Mucosa of rectum (tissue), 2 donors: ENCODE data around the gene KCTD17.
A peak's percentile ranks its signal among the peaks of the same experiment; 100 is the strongest.

Experiments used
- H3K27ac ChIP-seq, 2 donors: one replicate each; pipeline ENCODE4 v1.7.0; 2013; ENCODE audit warnings: inconsistent platforms in 2 of 2, low read depth in 2 of 2, low read length in 2 of 2
- H3K27me3 ChIP-seq, 2 donors: one replicate each; pipeline ENCODE4 v1.7.0; 2013; ENCODE audit warnings: low read length in 2 of 2; ENCODE audit not compliant: control insufficient read depth in 2 of 2, insufficient read depth in 2 of 2
- H3K36me3 ChIP-seq, 2 donors: one replicate each; pipeline ENCODE4 v1.7.0; 2013; ENCODE audit warnings: low read length in 2 of 2; ENCODE audit not compliant: control insufficient read depth in 2 of 2, insufficient read depth in 2 of 2
- H3K4me1 ChIP-seq, 2 donors: one replicate each; pipeline ENCODE4 v1.7.0; 2013; ENCODE audit warnings: low read length in 2 of 2, mild to moderate bottlenecking in 1 of 2; ENCODE audit not compliant: control insufficient read depth in 2 of 2, insufficient read depth in 2 of 2
- H3K4me3 ChIP-seq, 2 donors: one replicate each; pipeline ENCODE4 v1.7.0; 2013; ENCODE audit warnings: low read length in 2 of 2
- H3K9ac ChIP-seq, 2 donors: one replicate each; pipeline ENCODE4 v1.7.0; 2013; ENCODE audit warnings: low read length in 2 of 2, low read depth in 1 of 2, mild to moderate bottlenecking in 1 of 2
- H3K9me3 ChIP-seq, 2 donors: one replicate each; pipeline ENCODE4 v1.7.0; 2013; ENCODE audit warnings: low read length in 2 of 2; ENCODE audit not compliant: control insufficient read depth in 2 of 2
- donor health status: healthy.
- donor health status: Normal muscosa, but diverticular disease.

Gene KCTD17

GRCh38 chr22:37100589-37101127 is 49.1 kb downstream of the KCTD17 start:
- Histone ChIP-seq H3K4me1 (peaks cover 10 to 19% of the 10 kb centered on the region in 2 donors), H3K27ac (peak overlapping the region; percentile 43 to 77), H3K36me3 (no peaks in the 10 kb centered on the region), H3K9ac (peak overlapping the region in 1 of 2 donors; percentile 51), H3K27me3 (peaks cover 5 to 6% of the 10 kb centered on the region in 2 donors), H3K4me3 (peak overlapping the region in 1 of 2 donors; percentile 33), H3K9me3 (no peaks in the 10 kb centered on the region)

DNA sequence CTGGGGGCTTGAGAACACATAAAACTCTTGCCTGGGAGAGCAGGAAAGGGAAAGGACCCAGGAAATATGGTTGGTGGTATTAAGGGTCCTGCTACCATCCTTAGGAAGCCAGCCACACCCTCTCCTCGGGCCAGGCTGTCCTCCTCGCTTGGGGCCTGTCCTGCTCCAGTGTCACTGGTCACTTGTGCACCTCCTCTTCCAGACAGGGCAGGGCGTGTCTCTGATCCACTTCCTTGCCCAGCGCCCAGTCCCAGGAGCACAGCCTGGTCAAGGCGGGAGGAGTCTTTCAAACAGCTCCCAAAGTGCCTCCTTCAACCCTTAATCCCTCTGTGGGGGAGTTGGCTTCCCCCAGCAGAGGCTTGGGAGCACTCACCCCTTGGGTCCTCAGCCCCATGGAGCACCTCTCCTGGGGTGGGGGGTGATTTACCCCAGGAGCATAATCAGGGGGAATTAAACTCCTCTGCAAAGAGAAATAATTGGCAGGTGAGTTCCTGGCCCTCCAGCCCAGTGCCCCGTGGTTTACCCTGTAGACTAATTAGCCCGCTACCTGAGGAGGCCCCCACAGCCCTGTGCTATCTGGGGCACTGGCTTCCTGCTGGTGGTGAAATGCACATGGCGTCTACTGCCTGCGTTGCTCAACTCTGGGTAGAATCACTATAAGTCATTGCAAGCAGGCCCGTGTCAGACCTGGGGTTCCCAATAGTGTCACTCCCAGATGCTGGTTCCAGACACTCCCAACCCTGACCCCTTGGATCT is 49.9 kb downstream of the KCTD17 start:
- Histone ChIP-seq H3K27ac (peak overlapping the region in 1 of 2 donors; percentile 77), H3K27me3 (peaks cover 2% of the 10 kb centered on the region in 2 donors), H3K4me1 (peaks cover 10 to 19% of the 10 kb centered on the region in 2 donors), H3K9me3 (no peaks in the 10 kb centered on the region), H3K36me3 (no peaks in the 10 kb centered on the region), H3K4me3 (no peak overlapping the region), H3K9ac (peak overlapping the region in 1 of 2 donors; percentile 51)

DNA sequence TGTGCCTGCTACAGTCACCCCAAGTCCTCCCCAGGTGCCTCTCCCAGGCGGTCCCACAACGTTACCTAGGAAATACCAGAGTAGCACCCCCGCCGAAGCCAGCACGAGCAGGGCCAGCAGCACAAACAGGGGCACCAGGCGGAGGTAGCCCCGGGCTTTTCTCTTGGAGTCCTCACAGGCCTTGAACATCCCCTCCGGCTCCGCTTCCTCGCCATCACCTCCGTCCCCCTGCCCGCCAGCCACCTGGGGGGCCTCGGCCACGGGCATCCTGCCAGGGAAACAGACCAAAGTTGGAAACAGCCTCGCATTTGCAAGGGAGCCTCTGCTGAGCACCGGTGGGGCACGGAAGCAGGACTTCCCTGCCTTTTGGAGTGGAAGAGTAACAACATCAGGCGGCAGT is 51.6 kb downstream of the KCTD17 start:
- H3K4me1 ChIP-seq, result peaks cover 10 to 28% of the 10 kb centered on the region in 2 donors
- H3K36me3 ChIP-seq, result no peaks in the 10 kb centered on the region
- peaks cover 0 to 2% of the 10 kb centered on the region in 2 donors for H3K27me3 ChIP-seq
- no peak overlapping the region for H3K27ac ChIP-seq
- no peak overlapping the region for H3K9ac ChIP-seq
- H3K9me3 ChIP-seq, result no peaks in the 10 kb centered on the region
- no peak overlapping the region for H3K4me3 ChIP-seq

DNA sequence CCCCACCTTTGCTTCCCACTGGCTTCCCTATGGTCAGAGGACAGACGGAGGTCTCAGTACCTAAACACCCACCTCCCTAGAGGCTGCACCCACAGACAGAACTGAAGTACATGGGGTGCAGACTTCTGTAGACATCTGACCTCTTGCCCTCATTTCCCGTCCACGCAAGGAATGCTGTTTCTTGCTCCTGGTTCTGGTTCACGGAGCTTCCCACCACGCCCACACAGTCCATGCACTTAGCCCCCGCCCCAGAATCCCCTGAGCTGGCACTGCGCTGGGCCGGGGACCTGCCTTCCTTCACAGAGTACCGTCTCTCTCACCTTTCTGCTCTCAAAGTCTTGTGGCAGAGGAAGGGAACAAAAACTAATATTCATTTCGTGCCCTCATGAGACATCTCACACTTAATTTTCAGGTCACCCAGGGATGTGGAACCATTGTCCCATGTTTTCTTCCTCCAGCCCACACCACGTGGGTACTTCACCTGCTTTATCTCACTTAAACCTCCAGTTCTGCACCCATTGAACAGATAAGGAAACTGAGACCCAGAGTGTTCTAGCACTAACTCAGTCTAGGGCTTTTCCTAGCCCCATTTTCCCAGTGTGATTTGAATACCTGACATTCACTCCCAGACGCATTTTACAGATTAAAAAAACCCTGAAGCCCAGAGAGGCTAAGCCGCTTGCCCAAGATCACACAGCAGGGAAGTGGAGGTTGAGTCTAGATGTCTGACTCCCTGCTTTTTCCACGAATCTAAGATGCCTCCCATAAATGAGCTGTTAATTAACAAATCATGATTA is 52.3 kb downstream of the KCTD17 start:
- Histone ChIP-seq H3K27me3 (peaks cover 0 to 2% of the 10 kb centered on the region in 2 donors), H3K4me3 (no peak overlapping the region), H3K4me1 (peaks cover 10 to 29% of the 10 kb centered on the region in 2 donors), H3K9ac (no peak overlapping the region), H3K27ac (no peak overlapping the region), H3K36me3 (no peaks in the 10 kb centered on the region), H3K9me3 (no peaks in the 10 kb centered on the region)

- Histone ChIP-seq H3K9me3 (no peaks in the 10 kb centered on the region), H3K27ac (no peak overlapping the region), H3K27me3 (peaks cover 0 to 2% of the 10 kb centered on the region in 2 donors), H3K4me1 (peaks cover 7 to 26% of the 10 kb centered on the region in 2 donors), H3K36me3 (no peaks in the 10 kb centered on the region), H3K4me3 (no peak overlapping the region), H3K9ac (no peak overlapping the region)
Observed at GRCh38 chr22:37105154-37105553, 53.6 kb downstream of the KCTD17 start.

- Histone ChIP-seq H3K4me3 (no peak overlapping the region), H3K4me1 (peaks cover 3 to 18% of the 10 kb centered on the region in 2 donors), H3K9ac (no peak overlapping the region), H3K9me3 (no peaks in the 10 kb centered on the region), H3K27me3 (peaks cover 0 to 2% of the 10 kb centered on the region in 2 donors), H3K36me3 (no peaks in the 10 kb centered on the region), H3K27ac (no peak overlapping the region)
Observed at GRCh38 chr22:37105990-37106389, 54.4 kb downstream of the KCTD17 start.

GRCh38 chr22:37107816-37108621 is 56.5 kb downstream of the KCTD17 start:
- Histone ChIP-seq H3K4me1 (peaks cover 0 to 11% of the 10 kb centered on the region in 2 donors), H3K27me3 (peaks cover 0 to 2% of the 10 kb centered on the region in 2 donors), H3K4me3 (no peak overlapping the region), H3K36me3 (no peaks in the 10 kb centered on the region), H3K27ac (peak overlapping the region in 1 of 2 donors; percentile 47), H3K9ac (no peak overlapping the region), H3K9me3 (no peaks in the 10 kb centered on the region)

GRCh38 chr22:37109242-37109917 is 57.8 kb downstream of the KCTD17 start, which contains the start of gene TMPRSS6:
TMPRSS6 (minus strand) TSS chr22:37109713; CDS start chr22:37103417, 6,296 bp downstream.
- Histone ChIP-seq H3K27ac (no peak within 1 kb of the TSS), H3K36me3 (no peaks in the 10 kb centered on the region), H3K4me1 (peaks cover 0 to 11% of the 10 kb centered on the region in 2 donors), H3K4me3 (no peak within 1 kb of the TSS), H3K9ac (no peak within 1 kb of the TSS), H3K27me3 (peaks cover 0 to 2% of the 10 kb centered on the region in 2 donors), H3K9me3 (no peaks in the 10 kb centered on the region)

DNA sequence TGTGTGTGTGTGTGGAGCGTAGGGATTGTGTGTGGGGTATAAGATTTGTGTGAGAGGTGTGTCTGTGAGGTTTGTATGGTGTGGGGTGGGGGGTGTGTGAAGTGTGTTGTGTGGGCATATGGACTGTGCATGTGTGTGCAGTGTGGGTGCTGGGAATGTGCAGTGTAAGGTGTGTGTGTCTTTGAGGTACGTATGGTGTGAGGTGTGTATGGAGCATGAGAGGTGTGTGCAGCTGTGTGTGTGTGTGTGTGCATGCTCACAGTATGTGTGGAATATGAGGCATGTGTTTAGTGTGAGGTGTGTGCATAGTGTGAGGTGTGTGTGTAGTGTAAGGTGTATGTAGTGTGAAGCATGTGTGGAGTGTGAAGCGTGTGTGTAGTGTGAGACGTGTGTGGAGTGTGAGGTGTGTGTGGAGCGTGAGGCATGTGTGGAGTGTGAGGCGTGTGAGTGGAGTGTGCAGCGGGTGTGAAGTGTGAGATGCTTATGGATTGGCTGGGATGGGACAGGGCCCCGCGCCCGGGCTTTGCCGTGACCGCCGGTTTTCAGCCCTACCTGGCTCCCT is 59.7 kb downstream of the KCTD17 start:
- Histone ChIP-seq H3K27me3 (no peaks in the 10 kb centered on the region), H3K9ac (no peak overlapping the region)

More for the DNA sequence above, 59.7 kb downstream of the KCTD17 start:
- Histone ChIP-seq H3K36me3 (no peaks in the 10 kb centered on the region), H3K4me3 (no peak overlapping the region), H3K27ac (no peak overlapping the region), H3K4me1 (peaks cover 0 to 11% of the 10 kb centered on the region in 2 donors), H3K9me3 (no peaks in the 10 kb centered on the region)
